Tibial artery (tissue), 4 donors: ENCODE data around the gene WNT5B.

Source experiments
- DNase-seq, 2 donors: peaks; one replicate each; pipeline ENCODE4 v3.0.0-alpha.2; 2019
- H3K27ac ChIP-seq, 2 donors: fragments of 200-600 bp; sonication (generic) in 1 of 2; 1 replicate in 1 of 2; 2 replicates in 1 of 2; pipeline ENCODE4 v1.5.1; 2018 to 2019; ENCODE audit warnings: mild to moderate bottlenecking in 1 of 2
- H3K27me3 ChIP-seq, 2 donors: fragments of 200-600 bp; sonication (generic) in 1 of 2; one replicate each; pipeline versions ENCODE4 v1.5.1 to v1.6.0; 2016 to 2019
- H3K36me3 ChIP-seq, 3 donors: fragments of 200-600 bp; sonication (generic) in 2 of 3; one replicate each; pipeline ENCODE4 v1.5.1; 2016 to 2019; ENCODE audit warnings: mild to moderate bottlenecking in 2 of 3
- H3K4me1 ChIP-seq, 4 donors: fragments of 200-600 bp; sonication (generic) in 2 of 4; 1 replicate in 3 of 4; 2 replicates in 1 of 4; pipeline ENCODE4 v1.5.1; 2016 to 2019
- H3K4me3 ChIP-seq, 2 donors: fragments of 200-600 bp; sonication (generic) in 1 of 2; 1 replicate in 1 of 2; 2 replicates in 1 of 2; pipeline ENCODE4 v1.5.1; 2018 to 2019; ENCODE audit warnings: mild to moderate bottlenecking in 2 of 2
- H3K9me3 ChIP-seq, 3 donors: fragments of 200-600 bp; sonication (generic) in 1 of 3; one replicate each; pipeline ENCODE4 v1.5.1; 2016 to 2019
- CTCF ChIP-seq, 2 experiments: fragments of 200-600 bp in 1 of 2; fragments of 450-650 bp in 1 of 2; IDR thresholded peaks; one replicate each; pipeline ENCODE4 v1.5.1; 2017 to 2019; ENCODE audit warnings: antibody characterized with exemption in 2 of 2, mild to moderate bottlenecking in 1 of 2, moderate library complexity in 1 of 2
- intact Hi-C: fragments of 100-400 bp; cut with DNase I; formaldehyde crosslinking; loops from one replicate; pipeline ENCODE4 v1.15.0; 2023; ENCODE audit warnings: low total_unique reads

WNT5B gene

GRCh38 chr12:1583421-1584078, 45.5 kb upstream of the WNT5B start:
- peak overlapping the region; percentile 7 to 20 for H3K4me3 ChIP-seq
- DNase-seq = peak in 1 of 2 donors; percentile 80
- intact Hi-C loops = loop anchor here (5.0 kb wide), 1 partner anchor 466 kb away; no protein-coding TSS in a partner anchor

GRCh38 chr12:1584326-1584725, 44.7 kb upstream of the WNT5B start:
- intact Hi-C loops = loop anchor here (5.0 kb wide), 1 partner anchor 467 kb away; no protein-coding TSS in a partner anchor
- DNase-seq = no peak
- no peak for TF ChIP-seq CTCF (IDR thresholded peaks at IDR 0.05)
- Histone ChIP-seq H3K27me3 (no peaks in the 10 kb centered on the region), H3K27ac (no peak overlapping the region), H3K9me3 (no peaks in the 10 kb centered on the region), H3K4me1 (peaks cover 0 to 32% (median 16%) of the 10 kb centered on the region in 4 donors), H3K36me3 (no peaks in the 10 kb centered on the region), H3K4me3 (no peak overlapping the region)

More at GRCh38 chr12:1583421-1584078, 45.5 kb upstream of the WNT5B start:
- no peak overlapping the region for H3K27ac ChIP-seq
- no peaks in the 10 kb centered on the region for H3K27me3 ChIP-seq
- peaks cover 0 to 26% (median 14%) of the 10 kb centered on the region in 4 donors for H3K4me1 ChIP-seq
- H3K36me3 ChIP-seq = no peaks in the 10 kb centered on the region
- H3K9me3 ChIP-seq = no peaks in the 10 kb centered on the region
- TF ChIP-seq CTCF (IDR thresholded peaks at IDR 0.05) = peak; percentile 82 to 89

DNA sequence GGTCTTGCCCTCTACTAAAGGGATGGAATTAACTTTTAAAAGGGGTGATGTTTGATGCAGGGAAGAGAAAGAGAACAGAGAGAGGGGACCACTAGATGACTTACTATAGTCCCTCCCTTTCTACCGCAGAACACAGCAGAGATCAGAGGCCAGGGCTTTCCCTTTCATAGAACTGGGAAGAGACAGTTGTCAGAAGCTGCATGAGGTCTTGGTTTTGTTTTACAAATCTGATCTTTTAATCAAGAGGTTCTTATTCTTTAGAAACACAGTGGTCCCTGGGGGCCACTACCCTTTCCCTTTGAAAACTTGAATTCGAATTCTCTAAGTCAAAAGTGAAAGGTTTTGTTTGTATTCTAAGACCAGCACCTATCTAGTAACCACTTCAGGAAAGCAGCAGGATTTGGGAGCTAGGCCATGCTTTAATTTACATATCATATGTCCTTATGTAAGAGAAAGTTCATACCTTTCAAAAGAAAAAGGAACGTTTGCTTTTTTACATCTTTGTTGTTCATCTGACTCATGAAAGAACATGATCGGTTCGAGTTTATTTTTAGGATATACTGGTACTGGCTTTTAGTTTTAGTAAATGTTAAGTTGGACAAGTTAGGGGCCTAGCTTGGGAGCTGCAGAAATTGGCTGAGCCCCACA, 41.0 kb upstream of the WNT5B start:
- DNase-seq = no peak
- Histone ChIP-seq H3K4me1 (peaks cover 0 to 55% (median 31%) of the 10 kb centered on the region in 4 donors), H3K27me3 (no peaks in the 10 kb centered on the region)

GRCh38 chr12:1588575-1588947, 40.5 kb upstream of the WNT5B start:
- no peaks in the 10 kb centered on the region for H3K9me3 ChIP-seq
- intact Hi-C loops = no loop called here
- no peaks in the 10 kb centered on the region for H3K27me3 ChIP-seq
- no peak overlapping the region for H3K4me3 ChIP-seq
- H3K27ac ChIP-seq = peak overlapping the region; percentile 36 to 65
- no peak for DNase-seq
- no peak for TF ChIP-seq CTCF (IDR thresholded peaks at IDR 0.05)
- H3K4me1 ChIP-seq = peaks cover 0 to 59% (median 33%) of the 10 kb centered on the region in 4 donors
- H3K36me3 ChIP-seq = no peaks in the 10 kb centered on the region

More for the DNA sequence above, 41.0 kb upstream of the WNT5B start:
- H3K9me3 ChIP-seq = no peaks in the 10 kb centered on the region
- intact Hi-C loops = no loop called here
- no peak overlapping the region for H3K4me3 ChIP-seq
- peak overlapping the region; percentile 36 to 65 for H3K27ac ChIP-seq
- TF ChIP-seq CTCF (IDR thresholded peaks at IDR 0.05) = no peak
- no peaks in the 10 kb centered on the region for H3K36me3 ChIP-seq

GRCh38 chr12:1590221-1590979, 38.6 kb upstream of the WNT5B start:
- peaks cover 0 to 59% (median 33%) of the 10 kb centered on the region in 4 donors for H3K4me1 ChIP-seq
- no peaks in the 10 kb centered on the region for H3K27me3 ChIP-seq
- H3K27ac ChIP-seq = peak overlapping the region; percentile 37 to 44
- no peaks in the 10 kb centered on the region for H3K36me3 ChIP-seq
- intact Hi-C loops = loop anchor here (10.0 kb wide), 2 partner anchors 596 to 1026 kb away; partner anchors contain the start of gene ERC1
- peak in 1 of 2 donors; percentile 28 for DNase-seq
- no peaks in the 10 kb centered on the region for H3K9me3 ChIP-seq
- no peak for TF ChIP-seq CTCF (IDR thresholded peaks at IDR 0.05)
- H3K4me3 ChIP-seq = peak overlapping the region; percentile 84 to 96
